CD4-positive, alpha-beta T cell treated with Interleukin-15 for 4 hours (primary cell): ENCODE data around the gene NETO1.

Experiments
- DNase-seq: peaks from one replicate; pipeline ENCODE4 v3.0.0-alpha.2; 2020; ENCODE audit warnings: low spot score

The NETO1 gene

GRCh38 chr18:72726201-72726600 is 141.6 kb downstream of the NETO1 start:
- DNase-seq, result no peak

GRCh38 chr18:72721330-72721729 is 146.5 kb downstream of the NETO1 start:
- DNase-seq, result no peak

- no peak for DNase-seq
These were observed 147.7 kb downstream of the NETO1 start for GRCh38 chr18:72720116-72720515.

- DNase-seq, result no peak
These were observed 163.6 kb downstream of the NETO1 start for GRCh38 chr18:72704202-72704601.

- DNase-seq, result no peak
These were observed 166.7 kb downstream of the NETO1 start for GRCh38 chr18:72700961-72701710.

GRCh38 chr18:72697706-72698105 is 170.1 kb downstream of the NETO1 start:
- DNase-seq, result no peak

- no peak for DNase-seq
These were observed 175.2 kb downstream of the NETO1 start for GRCh38 chr18:72692595-72692994.
